Spinal cord (tissue), 10 donors: Measurements from ENCODE around the gene VSTM2L. TPM values are rescaled to one million over a fixed set of nuclear protein-coding genes. Genes with fewer than 3 reads are reported as not detected.

Source experiments
- DNase-seq, 6 donors: peaks; one replicate each; pipeline versions ENCODE4 v3.0.0 to v3.0.0-alpha.2; 2013 to 2015; ENCODE audit warnings: low spot score in 6 of 6, low read depth in 4 of 6
- H3K27ac ChIP-seq: one replicate; pipeline ENCODE4 v1.5.1; 2013; ENCODE audit warnings: low read depth, low read length, control low read depth
- H3K27me3 ChIP-seq: one replicate; pipeline ENCODE4 v1.6.1; 2013; ENCODE audit warnings: low read length; ENCODE audit not compliant: control insufficient read depth, insufficient read depth
- H3K36me3 ChIP-seq: one replicate; pipeline ENCODE4 v1.6.1; 2013; ENCODE audit warnings: low read length; ENCODE audit not compliant: control insufficient read depth, insufficient read depth
- H3K4me1 ChIP-seq: one replicate; pipeline ENCODE4 v1.6.1; 2013; ENCODE audit warnings: low read length; ENCODE audit not compliant: control insufficient read depth, insufficient read depth
- H3K4me3 ChIP-seq: one replicate; pipeline ENCODE4 v1.5.1; 2013; ENCODE audit warnings: low read depth, low read length, control low read depth
- H3K9me3 ChIP-seq: one replicate; pipeline ENCODE4 v1.6.1; 2013; ENCODE audit warnings: low read length; ENCODE audit not compliant: control insufficient read depth, insufficient read depth
- WGBS: methylation state at CpG from one replicate; pipeline ENCODE4 v1.1.5; 2013; ENCODE audit warnings: missing lambda C conversion rate; ENCODE audit not compliant: insufficient coverage; 5-methylcytosine and 5-hydroxymethylcytosine counted together
- polyA plus RNA-seq, 2 donors: library from polyadenylated mRNA; unstranded; fragments of 120-200 nt; gene quantifications; one replicate each; pipeline ENCODE4 v1.2.1, GENCODE V29; 2013; ENCODE audit not compliant: insufficient read length in 2 of 2
- total RNA-seq, 2 donors: library from RNA; depleted of rRNA in 1 of 2; stranded (reverse); fragments of 120-200 nt in 1 of 2; fragments of >200 nt in 1 of 2; gene quantifications; one replicate each; pipeline versions ENCODE4 v1.2.3 to v1.2.4, GENCODE V29; 2013 to 2014
- donor health status: healthy.

The VSTM2L gene
- total and polyA plus RNA-seq, 4 donors, result 32.2 to 293 (median 144) TPM

- Histone ChIP-seq H3K27me3 (no peaks in the 10 kb centered on the region), H3K36me3 (peaks cover 21% of the 10 kb centered on the region), H3K27ac (no peak overlapping the region), H3K4me1 (peaks cover 31% of the 10 kb centered on the region), H3K4me3 (no peak overlapping the region), H3K9me3 (no peaks in the 10 kb centered on the region)
- WGBS, result 89% methylated on average over 19 of the region's 20 CpGs
- DNase-seq, result no peak
Measured at GRCh38 chr20:37877832-37878772, 24.8 kb upstream of the VSTM2L start.

GRCh38 chr20:37878835-37879599, 23.9 kb upstream of the VSTM2L start:
- peaks cover 37% of the 10 kb centered on the region for H3K4me1 ChIP-seq
- no peak overlapping the region for H3K27ac ChIP-seq
- peak in 1 of 6 donors; percentile 86 for DNase-seq
- H3K27me3 ChIP-seq, result no peaks in the 10 kb centered on the region
- H3K36me3 ChIP-seq, result peaks cover 15% of the 10 kb centered on the region
- no peak overlapping the region for H3K4me3 ChIP-seq
- WGBS, result 70% methylated on average over 10 of the region's 12 CpGs
- no peaks in the 10 kb centered on the region for H3K9me3 ChIP-seq

- Histone ChIP-seq H3K36me3 (peaks cover 7% of the 10 kb centered on the region), H3K27me3 (no peaks in the 10 kb centered on the region), H3K4me1 (peaks cover 37% of the 10 kb centered on the region), H3K9me3 (no peaks in the 10 kb centered on the region), H3K4me3 (no peak overlapping the region), H3K27ac (no peak overlapping the region)
- WGBS, result 78% methylated on average over 1 of the region's 1 CpG
- DNase-seq, result no peak
Measured at GRCh38 chr20:37879843-37880242, 23.1 kb upstream of the VSTM2L start.

GRCh38 chr20:37880726-37881591, 22.0 kb upstream of the VSTM2L start:
- peak in 1 of 6 donors; percentile 56 for DNase-seq
- Histone ChIP-seq H3K27ac (no peak overlapping the region), H3K9me3 (no peaks in the 10 kb centered on the region), H3K4me3 (no peak overlapping the region), H3K36me3 (peaks cover 3% of the 10 kb centered on the region), H3K27me3 (no peaks in the 10 kb centered on the region), H3K4me1 (peaks cover 41% of the 10 kb centered on the region)
- WGBS, result 61% methylated on average over 16 of the region's 18 CpGs

- Histone ChIP-seq H3K4me1 (peaks cover 48% of the 10 kb centered on the region), H3K27ac (no peak overlapping the region)
- WGBS, result 75% methylated on average over 21 of the region's 22 CpGs
Measured at GRCh38 chr20:37881601-37882343, 21.2 kb upstream of the VSTM2L start.

GRCh38 chr20:37882961-37883712, 19.8 kb upstream of the VSTM2L start:
- WGBS, result 63% methylated on average over 10 of the region's 16 CpGs
- peaks cover 56% of the 10 kb centered on the region for H3K4me1 ChIP-seq
- no peaks in the 10 kb centered on the region for H3K27me3 ChIP-seq
- H3K4me3 ChIP-seq, result no peak overlapping the region
- no peak for DNase-seq
- no peaks in the 10 kb centered on the region for H3K36me3 ChIP-seq
- no peak overlapping the region for H3K27ac ChIP-seq
- no peaks in the 10 kb centered on the region for H3K9me3 ChIP-seq

More at GRCh38 chr20:37881601-37882343, 21.2 kb upstream of the VSTM2L start:
- Histone ChIP-seq H3K27me3 (no peaks in the 10 kb centered on the region), H3K36me3 (peaks cover 2% of the 10 kb centered on the region), H3K4me3 (no peak overlapping the region), H3K9me3 (no peaks in the 10 kb centered on the region)
- DNase-seq, result no peak

- no peaks in the 10 kb centered on the region for H3K27me3 ChIP-seq
Measured at GRCh38 chr20:37885042-37885441, 17.9 kb upstream of the VSTM2L start.

GRCh38 chr20:37885593-37886503, 17.1 kb upstream of the VSTM2L start:
- WGBS, result 28% methylated on average over 26 of the region's 32 CpGs
- no peak overlapping the region for H3K4me3 ChIP-seq
- no peaks in the 10 kb centered on the region for H3K27me3 ChIP-seq
- no peak overlapping the region for H3K27ac ChIP-seq
- peak in 2 of 6 donors; percentile 43 to 67 for DNase-seq
- H3K4me1 ChIP-seq, result peaks cover 40% of the 10 kb centered on the region
- no peaks in the 10 kb centered on the region for H3K36me3 ChIP-seq
- no peaks in the 10 kb centered on the region for H3K9me3 ChIP-seq

More at GRCh38 chr20:37885042-37885441, 17.9 kb upstream of the VSTM2L start:
- Histone ChIP-seq H3K4me1 (peaks cover 44% of the 10 kb centered on the region), H3K27ac (no peak overlapping the region), H3K4me3 (no peak overlapping the region), H3K36me3 (no peaks in the 10 kb centered on the region), H3K9me3 (no peaks in the 10 kb centered on the region)
- 95% methylated on average over 6 of the region's 8 CpGs for WGBS
- no peak for DNase-seq
